ENCODE data around the gene MCRIP2.

Gene MCRIP2

GRCh38 chr16:695355-696089, 53.9 kb downstream of the MCRIP2 start:
- no peaks in the 10 kb centered on the region for H3K36me3 ChIP-seq (ENCODE audit: control insufficient read depth, insufficient read depth, low read length)
- peak; percentile 76 for DNase-seq (ENCODE audit: extremely low read depth, insufficient read length)
- H3K4me3 ChIP-seq (replicated peaks; ENCODE audit: low read depth, low read length): peak overlapping the region; percentile 61
- no peaks in the 10 kb centered on the region; the same call in 1 of the 2 replicates for H3K27me3 ChIP-seq (replicated peaks; ENCODE audit: control insufficient read depth, insufficient read depth, low read length)
- no peak for TF ChIP-seq CTCF (IDR thresholded peaks at IDR 0.05; ENCODE audit: insufficient read depth, low read length, poor library complexity, severe bottlenecking)

All from GM06990 (cell line).